Measurements from ENCODE around the gene KIAA0513. TPM values are rescaled to one million over a fixed set of nuclear protein-coding genes. Genes with fewer than 3 reads are reported as not detected.

Gene KIAA0513
- total RNA-seq, 1 donor: 3.2 TPM

GRCh38 chr16:85067426-85067825, 39.8 kb downstream of the KIAA0513 start:
- DNase-seq (ENCODE audit: low read depth in 2 of 3, low spot score in 2 of 3): no peak

- DNase-seq (ENCODE audit: low read depth in 2 of 3, low spot score in 2 of 3): no peak
These were observed 41.2 kb downstream of the KIAA0513 start for GRCh38 chr16:85068746-85069145.

GRCh38 chr16:85069171-85069570, 41.6 kb downstream of the KIAA0513 start:
- no peak for DNase-seq (ENCODE audit: low read depth in 2 of 3, low spot score in 2 of 3)

- DNase-seq (ENCODE audit: low read depth in 2 of 3, low spot score in 2 of 3): no peak
These were observed 44.7 kb downstream of the KIAA0513 start for GRCh38 chr16:85072076-85072860.

GRCh38 chr16:85072947-85073346, 45.4 kb downstream of the KIAA0513 start:
- DNase-seq (ENCODE audit: low read depth in 2 of 3, low spot score in 2 of 3): no peak

- no peak for DNase-seq (ENCODE audit: low read depth in 2 of 3, low spot score in 2 of 3)
These were observed 46.8 kb downstream of the KIAA0513 start for GRCh38 chr16:85074225-85074914.

GRCh38 chr16:85075236-85075924, 47.8 kb downstream of the KIAA0513 start:
- DNase-seq (ENCODE audit: low read depth in 2 of 3, low spot score in 2 of 3): no peak

- DNase-seq (ENCODE audit: low read depth in 2 of 3, low spot score in 2 of 3): peak in 1 of 3 donors; percentile 66
These were observed 49.4 kb downstream of the KIAA0513 start for GRCh38 chr16:85077039-85077438.

GRCh38 chr16:85077576-85078125, 50.1 kb downstream of the KIAA0513 start:
- DNase-seq (ENCODE audit: low read depth in 2 of 3, low spot score in 2 of 3): no peak

- DNase-seq (ENCODE audit: low read depth in 2 of 3, low spot score in 2 of 3): peak in 1 of 3 donors; percentile 46
These were observed 50.6 kb downstream of the KIAA0513 start for GRCh38 chr16:85078226-85078625.

- DNase-seq (ENCODE audit: low read depth in 2 of 3, low spot score in 2 of 3): no peak
These were observed 51.4 kb downstream of the KIAA0513 start for GRCh38 chr16:85078952-85079351.

- DNase-seq (ENCODE audit: low read depth in 2 of 3, low spot score in 2 of 3): no peak
These were observed 52.4 kb downstream of the KIAA0513 start for GRCh38 chr16:85079785-85080570.

GRCh38 chr16:85081038-85081437, 53.4 kb downstream of the KIAA0513 start:
- no peak for DNase-seq (ENCODE audit: low read depth in 2 of 3, low spot score in 2 of 3)

GRCh38 chr16:85081765-85082164, 54.2 kb downstream of the KIAA0513 start:
- DNase-seq (ENCODE audit: low read depth in 2 of 3, low spot score in 2 of 3): no peak

GRCh38 chr16:85082173-85083050, 54.8 kb downstream of the KIAA0513 start:
- DNase-seq (ENCODE audit: low read depth in 2 of 3, low spot score in 2 of 3): peak in 1 of 3 donors; percentile 17

GRCh38 chr16:85083051-85083639, 55.5 kb downstream of the KIAA0513 start:
- DNase-seq (ENCODE audit: low read depth in 2 of 3, low spot score in 2 of 3): peak in 1 of 3 donors; percentile 47

- no peak for DNase-seq (ENCODE audit: low read depth in 2 of 3, low spot score in 2 of 3)
These were observed 57.4 kb downstream of the KIAA0513 start for GRCh38 chr16:85084841-85085510.

GRCh38 chr16:85085721-85086120, 58.1 kb downstream of the KIAA0513 start:
- DNase-seq (ENCODE audit: low read depth in 2 of 3, low spot score in 2 of 3): no peak

Data from hematopoietic multipotent progenitor cell (in vitro differentiated cells).